ENCODE data around the gene RGS5. TPM values are rescaled to one million over a fixed set of nuclear protein-coding genes. Genes with fewer than 3 reads are reported as not detected.

Gene RGS5
- total and polyA plus RNA-seq, 3 experiments from 2014 or later: 2.8 to 4.9 (median 3.0) TPM

- no peaks in the 10 kb centered on the region for H3K4me1 Mint-ChIP-seq
Measured at GRCh38 chr1:163131981-163132380, 70.7 kb downstream of the RGS5 start.

DNA sequence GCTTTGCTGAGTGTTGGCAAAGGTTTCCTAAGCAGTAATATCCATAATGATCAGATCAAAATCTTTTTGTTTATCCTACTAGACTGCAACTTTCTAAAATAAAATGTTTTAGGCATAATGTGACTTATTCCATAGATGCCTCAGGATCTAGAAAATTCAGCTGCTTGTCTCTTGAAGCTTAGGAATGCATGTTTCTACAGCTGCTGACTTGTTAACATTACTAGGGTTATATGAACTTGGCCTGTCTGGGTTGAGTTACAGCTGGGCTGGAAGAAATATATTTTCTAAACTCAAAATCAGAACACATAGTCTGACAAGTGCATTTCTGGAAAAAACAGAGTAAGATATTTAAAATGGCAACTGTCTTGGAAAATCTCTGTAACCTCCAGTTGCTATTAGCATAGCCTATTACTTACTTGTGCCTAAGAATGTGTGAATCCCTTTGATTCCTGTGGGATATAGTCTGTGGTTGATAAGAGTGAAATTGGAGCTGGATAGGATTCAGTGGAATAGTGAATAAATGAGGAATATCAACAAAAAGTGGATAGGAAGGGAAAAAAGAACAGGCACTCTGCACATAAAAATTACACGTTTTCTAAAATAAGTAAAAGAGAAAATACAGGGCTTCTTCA, 72.4 kb downstream of the RGS5 start:
- Mint-ChIP-seq H3K4me1 (no peaks in the 10 kb centered on the region), H3K27me3 (peaks cover 3% of the 10 kb centered on the region in 2 donors), H3K4me3 (no peak overlapping the region), H3K9me3 (peaks cover 0 to 6% (median 0%) of the 10 kb centered on the region in 5 donors), H3K36me3 (no peaks in the 10 kb centered on the region), H3K27ac (no peak overlapping the region)
- H3K27me3 ChIP-seq (ENCODE audit: insufficient read depth, low read length, poor library complexity, severe bottlenecking): no peaks in the 10 kb centered on the region
- H3K9me3 ChIP-seq (ENCODE audit: low read length): no peaks in the 10 kb centered on the region
- no peak for DNase-seq
- ChIA-PET POLR2A (no interaction called here), CTCF (no interaction called here)
- no peaks in the 10 kb centered on the region for H3K36me3 ChIP-seq (ENCODE audit: insufficient read depth, low read length)
- no peaks in the 10 kb centered on the region for H3K4me1 ChIP-seq (ENCODE audit: insufficient read depth, low read length)
- no peak overlapping the region for H3K27ac ChIP-seq (ENCODE audit: low read depth, low read length)
- no peak overlapping the region for H3K4me3 ChIP-seq (ENCODE audit: low read length)

More at GRCh38 chr1:163131981-163132380, 70.7 kb downstream of the RGS5 start:
- ChIA-PET CTCF (no interaction called here), POLR2A (no interaction called here)
- no peak overlapping the region for H3K27ac Mint-ChIP-seq
- peaks cover 0 to 3% of the 10 kb centered on the region in 2 donors for H3K27me3 Mint-ChIP-seq
- no peaks in the 10 kb centered on the region for H3K9me3 ChIP-seq (ENCODE audit: low read length)
- H3K9me3 Mint-ChIP-seq: peaks cover 0 to 6% (median 0%) of the 10 kb centered on the region in 5 donors
- no peaks in the 10 kb centered on the region for H3K27me3 ChIP-seq (ENCODE audit: insufficient read depth, low read length, poor library complexity, severe bottlenecking)
- DNase-seq: no peak
- no peaks in the 10 kb centered on the region for H3K36me3 ChIP-seq (ENCODE audit: insufficient read depth, low read length)
- no peak overlapping the region for H3K27ac ChIP-seq (ENCODE audit: low read depth, low read length)
- H3K4me1 ChIP-seq (ENCODE audit: insufficient read depth, low read length): no peaks in the 10 kb centered on the region
- H3K36me3 Mint-ChIP-seq: no peaks in the 10 kb centered on the region
- no peak overlapping the region for H3K4me3 Mint-ChIP-seq
- no peak overlapping the region for H3K4me3 ChIP-seq (ENCODE audit: low read length)

- no peaks in the 10 kb centered on the region for H3K27me3 ChIP-seq (ENCODE audit: insufficient read depth, low read length, poor library complexity, severe bottlenecking)
- H3K4me1 Mint-ChIP-seq: no peaks in the 10 kb centered on the region
- no peaks in the 10 kb centered on the region for H3K36me3 Mint-ChIP-seq
- H3K4me3 Mint-ChIP-seq: no peak overlapping the region
- H3K9me3 ChIP-seq (ENCODE audit: low read length): no peaks in the 10 kb centered on the region
- no peak for DNase-seq
- no peaks in the 10 kb centered on the region for H3K4me1 ChIP-seq (ENCODE audit: insufficient read depth, low read length)
- H3K27ac ChIP-seq (ENCODE audit: low read depth, low read length): no peak overlapping the region
- H3K4me3 ChIP-seq (ENCODE audit: low read length): no peak overlapping the region
- POLR2A ChIA-PET: no interaction called here
- H3K27me3 Mint-ChIP-seq: peaks cover 3 to 8% of the 10 kb centered on the region in 2 donors
- CTCF ChIA-PET: no interaction called here
- no peak overlapping the region for H3K27ac Mint-ChIP-seq
- H3K36me3 ChIP-seq (ENCODE audit: insufficient read depth, low read length): no peaks in the 10 kb centered on the region
- H3K9me3 Mint-ChIP-seq: peaks cover 0 to 6% (median 0%) of the 10 kb centered on the region in 5 donors
Measured at GRCh38 chr1:163128282-163128681, 74.4 kb downstream of the RGS5 start.

DNA sequence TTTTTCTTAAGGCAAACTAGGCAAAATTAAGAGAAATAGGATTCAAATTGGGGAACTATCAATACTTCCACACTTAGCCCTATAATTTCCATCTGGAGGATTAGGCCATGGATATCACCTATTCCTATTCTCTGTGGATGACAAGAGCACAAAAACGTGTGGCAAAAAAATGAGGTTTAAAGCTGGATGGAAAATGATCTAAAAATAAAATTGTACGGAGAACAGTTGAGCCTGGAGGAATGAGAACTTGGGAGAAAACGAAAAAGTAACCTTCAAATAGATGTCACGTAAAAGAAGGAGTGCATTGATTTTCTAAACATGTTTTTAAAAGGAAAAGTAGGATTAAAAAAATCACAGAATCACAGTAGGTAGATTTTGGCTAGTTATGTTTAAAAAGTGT, 77.9 kb downstream of the RGS5 start:
- H3K27ac ChIP-seq (ENCODE audit: low read depth, low read length): no peak overlapping the region
- H3K27ac Mint-ChIP-seq: no peak overlapping the region
- H3K27me3 Mint-ChIP-seq: peaks cover 1 to 12% of the 10 kb centered on the region in 2 donors
- no peaks in the 10 kb centered on the region for H3K9me3 Mint-ChIP-seq
- no peaks in the 10 kb centered on the region for H3K36me3 ChIP-seq (ENCODE audit: insufficient read depth, low read length)
- H3K4me3 Mint-ChIP-seq: no peak overlapping the region
- H3K4me1 Mint-ChIP-seq: no peaks in the 10 kb centered on the region
- no peak overlapping the region for H3K4me3 ChIP-seq (ENCODE audit: low read length)
- ChIA-PET CTCF (no interaction called here), POLR2A (no interaction called here)
- H3K36me3 Mint-ChIP-seq: no peaks in the 10 kb centered on the region
- no peak for DNase-seq
- no peaks in the 10 kb centered on the region for H3K4me1 ChIP-seq (ENCODE audit: insufficient read depth, low read length)
- no peaks in the 10 kb centered on the region for H3K27me3 ChIP-seq (ENCODE audit: insufficient read depth, low read length, poor library complexity, severe bottlenecking)
- H3K9me3 ChIP-seq (ENCODE audit: low read length): no peaks in the 10 kb centered on the region

DNA sequence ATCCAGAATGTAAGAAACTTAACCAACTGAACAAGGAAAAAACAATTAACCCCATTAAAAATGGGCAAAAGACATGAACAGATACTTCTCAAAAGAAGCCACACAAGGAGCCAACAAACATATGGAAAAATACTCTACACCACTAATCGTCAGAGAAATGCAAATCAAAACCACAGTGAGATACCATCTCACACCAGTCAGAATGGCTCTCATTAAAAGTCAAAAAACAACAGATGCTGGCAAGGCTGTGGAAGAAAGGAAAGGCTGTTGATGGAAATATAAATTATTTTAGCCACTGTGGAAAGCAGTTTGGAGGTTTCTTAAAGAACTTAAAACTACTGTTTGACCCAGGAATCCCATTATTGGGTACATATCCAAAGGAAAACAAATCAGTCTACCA, 82.3 kb downstream of the RGS5 start:
- H3K4me1 Mint-ChIP-seq: no peaks in the 10 kb centered on the region
- Histone ChIP-seq H3K27me3 (ENCODE audit: insufficient read depth, low read length, poor library complexity, severe bottlenecking) (no peaks in the 10 kb centered on the region), H3K4me1 (ENCODE audit: insufficient read depth, low read length) (no peaks in the 10 kb centered on the region), H3K36me3 (ENCODE audit: insufficient read depth, low read length) (no peaks in the 10 kb centered on the region), H3K4me3 (ENCODE audit: low read length) (no peak overlapping the region), H3K27ac (ENCODE audit: low read depth, low read length) (no peak overlapping the region), H3K9me3 (ENCODE audit: low read length) (no peaks in the 10 kb centered on the region)
- no peak overlapping the region for H3K27ac Mint-ChIP-seq
- peaks cover 0 to 3% (median 0%) of the 10 kb centered on the region in 5 donors for H3K9me3 Mint-ChIP-seq
- DNase-seq: no peak
- no peak overlapping the region for H3K4me3 Mint-ChIP-seq
- no peaks in the 10 kb centered on the region for H3K36me3 Mint-ChIP-seq
- POLR2A ChIA-PET: no interaction called here
- CTCF ChIA-PET: no interaction called here
- H3K27me3 Mint-ChIP-seq: peaks cover 2 to 25% of the 10 kb centered on the region in 2 donors

- ChIA-PET POLR2A (no interaction called here), CTCF (no interaction called here)
- Mint-ChIP-seq H3K4me1 (no peaks in the 10 kb centered on the region), H3K27me3 (peaks cover 2 to 25% of the 10 kb centered on the region in 2 donors), H3K27ac (no peak overlapping the region), H3K4me3 (no peak overlapping the region), H3K36me3 (no peaks in the 10 kb centered on the region), H3K9me3 (peaks cover 0 to 3% (median 0%) of the 10 kb centered on the region in 5 donors)
- no peaks in the 10 kb centered on the region for H3K9me3 ChIP-seq (ENCODE audit: low read length)
- no peaks in the 10 kb centered on the region for H3K4me1 ChIP-seq (ENCODE audit: insufficient read depth, low read length)
- H3K27ac ChIP-seq (ENCODE audit: low read depth, low read length): no peak overlapping the region
- DNase-seq: no peak
- no peaks in the 10 kb centered on the region for H3K36me3 ChIP-seq (ENCODE audit: insufficient read depth, low read length)
- no peaks in the 10 kb centered on the region for H3K27me3 ChIP-seq (ENCODE audit: insufficient read depth, low read length, poor library complexity, severe bottlenecking)
- no peak overlapping the region for H3K4me3 ChIP-seq (ENCODE audit: low read length)
Measured at GRCh38 chr1:163119707-163120106, 83.0 kb downstream of the RGS5 start.

DNA sequence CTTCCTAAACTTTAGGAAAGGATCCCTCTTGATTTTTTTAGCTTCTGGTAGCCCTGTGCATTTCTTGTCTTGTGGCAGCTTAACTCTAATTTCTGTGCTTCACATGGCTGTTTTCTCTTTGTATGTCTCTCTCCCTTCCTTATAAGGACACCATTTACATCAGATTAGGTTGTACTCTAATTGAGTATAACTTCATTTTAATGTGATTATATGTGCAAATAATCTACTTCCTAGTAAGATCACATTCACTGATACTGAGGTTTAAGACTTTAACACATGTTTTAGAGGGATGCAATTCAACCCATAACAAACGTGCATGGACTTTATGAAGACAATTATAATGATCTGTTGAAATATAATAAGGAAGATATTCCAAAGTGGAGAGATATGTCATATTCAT, 86.8 kb downstream of the RGS5 start:
- H3K27ac Mint-ChIP-seq: no peak overlapping the region
- no peaks in the 10 kb centered on the region for H3K36me3 ChIP-seq (ENCODE audit: insufficient read depth, low read length)
- no peaks in the 10 kb centered on the region for H3K4me1 ChIP-seq (ENCODE audit: insufficient read depth, low read length)
- H3K4me3 ChIP-seq (ENCODE audit: low read length): no peak overlapping the region
- H3K9me3 Mint-ChIP-seq: peaks cover 0 to 3% (median 0%) of the 10 kb centered on the region in 5 donors
- H3K27me3 ChIP-seq (ENCODE audit: insufficient read depth, low read length, poor library complexity, severe bottlenecking): no peaks in the 10 kb centered on the region
- POLR2A ChIA-PET: no interaction called here
- DNase-seq: no peak
- no peaks in the 10 kb centered on the region for H3K36me3 Mint-ChIP-seq
- H3K27me3 Mint-ChIP-seq: peaks cover 3 to 29% of the 10 kb centered on the region in 2 donors
- no peaks in the 10 kb centered on the region for H3K9me3 ChIP-seq (ENCODE audit: low read length)
- H3K27ac ChIP-seq (ENCODE audit: low read depth, low read length): no peak overlapping the region
- no peaks in the 10 kb centered on the region for H3K4me1 Mint-ChIP-seq
- CTCF ChIA-PET: no interaction called here
- H3K4me3 Mint-ChIP-seq: no peak overlapping the region

DNA sequence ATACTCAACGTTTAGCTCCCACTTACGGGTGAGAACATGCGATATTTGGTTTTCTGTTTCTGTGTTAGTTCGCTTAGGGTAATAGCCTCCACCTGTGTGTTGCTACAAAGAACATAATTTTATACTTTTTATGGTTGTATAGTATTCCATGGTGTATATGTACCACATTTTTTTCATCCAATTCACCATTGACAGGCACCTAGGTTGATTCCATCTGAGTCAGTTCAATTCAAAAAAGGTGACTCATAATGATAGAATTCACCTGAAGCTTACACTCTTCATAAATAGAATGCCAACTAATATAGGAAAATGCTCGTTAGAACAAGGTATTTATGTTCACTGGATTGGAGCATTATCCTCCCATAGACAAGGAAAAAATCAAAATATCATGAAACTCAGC, 95.1 kb downstream of the RGS5 start:
- H3K36me3 Mint-ChIP-seq: no peaks in the 10 kb centered on the region
- peaks cover 6 to 13% of the 10 kb centered on the region in 2 donors for H3K27me3 Mint-ChIP-seq
- no peaks in the 10 kb centered on the region for H3K9me3 ChIP-seq (ENCODE audit: low read length)
- H3K27me3 ChIP-seq (ENCODE audit: insufficient read depth, low read length, poor library complexity, severe bottlenecking): no peaks in the 10 kb centered on the region
- peaks cover 0 to 6% (median 5%) of the 10 kb centered on the region in 5 donors for H3K9me3 Mint-ChIP-seq
- no peak for DNase-seq
- H3K36me3 ChIP-seq (ENCODE audit: insufficient read depth, low read length): no peaks in the 10 kb centered on the region
- no peak overlapping the region for H3K27ac Mint-ChIP-seq
- no peak overlapping the region for H3K4me3 Mint-ChIP-seq
- ChIA-PET CTCF (no interaction called here), POLR2A (no interaction called here)
- H3K4me1 Mint-ChIP-seq: no peaks in the 10 kb centered on the region
- H3K4me3 ChIP-seq (ENCODE audit: low read length): no peak overlapping the region
- H3K4me1 ChIP-seq (ENCODE audit: insufficient read depth, low read length): no peaks in the 10 kb centered on the region
- H3K27ac ChIP-seq (ENCODE audit: low read depth, low read length): no peak overlapping the region
